ENCODE results near the gene ATIC.
"Not testable (repeated sequence)": the region's sequence is repeated elsewhere in the genome, so short reads cannot be mapped to it uniquely, and the experiment has no call there.

ATIC gene

GRCh38 chr2:215358312-215358845, 46.5 kb downstream of the ATIC start:
- no peak overlapping the region for H3K4me3 ChIP-seq (ENCODE audit: low read length, poor library complexity, severe bottlenecking)
- H3K9ac ChIP-seq (ENCODE audit: low read depth, low read length, poor library complexity, severe bottlenecking): no peak overlapping the region
- H3K79me2 ChIP-seq (ENCODE audit: insufficient read depth, low read length): no peaks in the 10 kb centered on the region
- H3K27me3 ChIP-seq (ENCODE audit: insufficient read depth, low read length, poor library complexity, severe bottlenecking): no peaks in the 10 kb centered on the region
- H3K4me1 ChIP-seq (ENCODE audit: insufficient read depth, low read length, poor library complexity, severe bottlenecking): no peaks in the 10 kb centered on the region
- H2AFZ ChIP-seq (ENCODE audit: low read length): no peak overlapping the region
- H3K9me3 ChIP-seq (ENCODE audit: insufficient read depth, low read depth, low read length): no peaks in the 10 kb centered on the region
- no peaks in the 10 kb centered on the region for H4K20me1 ChIP-seq (ENCODE audit: insufficient read depth, low read length, poor library complexity, severe bottlenecking)
- no peaks in the 10 kb centered on the region for H3K9me2 ChIP-seq (replicated peaks; ENCODE audit: low read depth, low read length)
- H3F3A ChIP-seq (ENCODE audit: low read depth): no peaks in the 10 kb centered on the region
- no peaks in the 10 kb centered on the region for H3K36me3 ChIP-seq (ENCODE audit: insufficient read depth, low read length)
- no peak for TF ChIP-seq CTCF (conservative IDR thresholded peaks at IDR 0.05; ENCODE audit: low read length)
- no peak for TF ChIP-seq EZH2phosphoT487 (IDR thresholded peaks at IDR 0.05; ENCODE audit: borderline replicate concordance)
- H3K4me2 ChIP-seq (ENCODE audit: low read depth, low read length, poor library complexity, severe bottlenecking): no peak overlapping the region

DNA sequence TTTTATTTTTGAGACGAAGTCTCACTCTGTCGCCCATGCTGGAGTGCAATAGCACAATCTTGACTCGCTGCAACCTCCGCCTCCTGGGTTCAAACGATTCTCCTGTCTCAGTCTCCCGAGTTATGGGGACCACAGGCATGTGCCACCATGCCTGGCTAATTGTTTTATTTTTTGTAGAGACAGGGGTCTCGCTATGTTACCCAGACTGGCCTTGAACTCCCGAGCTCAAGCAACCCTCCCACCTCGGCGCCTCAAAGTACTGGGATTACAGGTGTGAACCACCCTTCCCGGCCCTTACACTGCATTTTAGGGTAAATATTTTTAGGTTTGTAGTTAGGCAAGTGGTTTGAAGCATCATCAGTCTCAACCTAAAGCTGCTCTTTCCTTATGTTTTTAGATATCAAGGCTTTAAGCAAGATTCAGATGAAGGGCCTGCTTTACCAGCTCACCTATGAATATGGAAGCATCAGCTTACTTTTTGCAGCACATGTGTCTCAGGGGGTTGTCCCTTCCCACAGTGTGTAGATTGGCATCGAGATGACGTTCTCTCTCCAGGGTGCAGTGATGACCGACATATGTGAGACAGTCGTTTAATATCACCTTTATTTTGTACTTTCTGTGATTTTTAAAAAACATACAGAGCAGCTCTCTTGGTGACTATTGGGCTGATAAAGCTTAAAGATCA, 47.2 kb downstream of the ATIC start:
- no peak overlapping the region for H3K9ac ChIP-seq (ENCODE audit: low read depth, low read length, poor library complexity, severe bottlenecking)
- no peaks in the 10 kb centered on the region for H3K9me2 ChIP-seq (replicated peaks; ENCODE audit: low read depth, low read length)
- H3K79me2 ChIP-seq (ENCODE audit: insufficient read depth, low read length): no peaks in the 10 kb centered on the region
- no peaks in the 10 kb centered on the region for H3K4me1 ChIP-seq (ENCODE audit: insufficient read depth, low read length, poor library complexity, severe bottlenecking)
- no peaks in the 10 kb centered on the region for H3K36me3 ChIP-seq (ENCODE audit: insufficient read depth, low read length)
- TF ChIP-seq CTCF (conservative IDR thresholded peaks at IDR 0.05; ENCODE audit: low read length) (no peak), EZH2phosphoT487 (IDR thresholded peaks at IDR 0.05; ENCODE audit: borderline replicate concordance) (no peak)
- H3K4me2 ChIP-seq (ENCODE audit: low read depth, low read length, poor library complexity, severe bottlenecking): no peak overlapping the region
- no peaks in the 10 kb centered on the region for H4K20me1 ChIP-seq (ENCODE audit: insufficient read depth, low read length, poor library complexity, severe bottlenecking)
- no peak overlapping the region for H2AFZ ChIP-seq (ENCODE audit: low read length)
- no peaks in the 10 kb centered on the region for H3K27me3 ChIP-seq (ENCODE audit: insufficient read depth, low read length, poor library complexity, severe bottlenecking)
- no peaks in the 10 kb centered on the region for H3F3A ChIP-seq (ENCODE audit: low read depth)
- H3K4me3 ChIP-seq (ENCODE audit: low read length, poor library complexity, severe bottlenecking): no peak overlapping the region
- no peaks in the 10 kb centered on the region for H3K9me3 ChIP-seq (ENCODE audit: insufficient read depth, low read depth, low read length)

GRCh38 chr2:215359576-215359922, 47.7 kb downstream of the ATIC start:
- TF ChIP-seq EZH2phosphoT487 (IDR thresholded peaks at IDR 0.05; ENCODE audit: borderline replicate concordance) (no peak), CTCF (conservative IDR thresholded peaks at IDR 0.05; ENCODE audit: low read length) (no peak)
- H2AFZ ChIP-seq (ENCODE audit: low read length): no peak overlapping the region
- no peaks in the 10 kb centered on the region for H3K4me1 ChIP-seq (ENCODE audit: insufficient read depth, low read length, poor library complexity, severe bottlenecking)
- no peaks in the 10 kb centered on the region for H4K20me1 ChIP-seq (ENCODE audit: insufficient read depth, low read length, poor library complexity, severe bottlenecking)
- H3K27me3 ChIP-seq (ENCODE audit: insufficient read depth, low read length, poor library complexity, severe bottlenecking): no peaks in the 10 kb centered on the region
- H3K9me3 ChIP-seq (ENCODE audit: insufficient read depth, low read depth, low read length): no peaks in the 10 kb centered on the region
- H3K36me3 ChIP-seq (ENCODE audit: insufficient read depth, low read length): no peaks in the 10 kb centered on the region
- H3K9ac ChIP-seq (ENCODE audit: low read depth, low read length, poor library complexity, severe bottlenecking): no peak overlapping the region
- H3K4me2 ChIP-seq (ENCODE audit: low read depth, low read length, poor library complexity, severe bottlenecking): no peak overlapping the region
- H3K79me2 ChIP-seq (ENCODE audit: insufficient read depth, low read length): no peaks in the 10 kb centered on the region
- H3K4me3 ChIP-seq (ENCODE audit: low read length, poor library complexity, severe bottlenecking): no peak overlapping the region
- no peaks in the 10 kb centered on the region for H3K9me2 ChIP-seq (replicated peaks; ENCODE audit: low read depth, low read length)
- no peaks in the 10 kb centered on the region for H3F3A ChIP-seq (ENCODE audit: low read depth)

DNA sequence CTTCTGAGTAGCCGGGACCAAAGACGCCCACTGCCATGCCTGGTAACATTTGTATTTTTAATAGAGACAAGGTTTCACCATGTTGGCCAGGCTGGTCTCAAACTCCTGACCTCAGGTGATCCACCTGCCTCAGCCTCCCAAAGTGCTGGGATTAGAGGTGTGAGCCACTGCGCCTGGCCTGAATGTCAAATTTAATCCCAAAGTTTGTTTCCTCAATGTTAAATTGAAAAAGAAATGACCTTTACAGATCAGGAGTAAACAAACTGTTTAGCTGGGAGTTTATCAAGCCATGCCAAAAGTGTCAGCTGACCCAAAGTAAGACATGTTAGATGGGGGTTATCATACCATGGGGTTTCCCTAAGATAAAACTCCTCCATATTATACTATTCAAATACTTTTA, 48.2 kb downstream of the ATIC start:
- not testable (repeated sequence) for H3K36me3 ChIP-seq (ENCODE audit: insufficient read depth, low read length); H3K9ac ChIP-seq (ENCODE audit: low read depth, low read length, poor library complexity, severe bottlenecking); H3K4me2 ChIP-seq (ENCODE audit: low read depth, low read length, poor library complexity, severe bottlenecking); H3K9me3 ChIP-seq (ENCODE audit: insufficient read depth, low read depth, low read length); H3K4me3 ChIP-seq (ENCODE audit: low read length, poor library complexity, severe bottlenecking); H3K27me3 ChIP-seq (ENCODE audit: insufficient read depth, low read length, poor library complexity, severe bottlenecking); H3K9me2 ChIP-seq (replicated peaks; ENCODE audit: low read depth, low read length); H4K20me1 ChIP-seq (ENCODE audit: insufficient read depth, low read length, poor library complexity, severe bottlenecking); H3K4me1 ChIP-seq (ENCODE audit: insufficient read depth, low read length, poor library complexity, severe bottlenecking); H3F3A ChIP-seq (ENCODE audit: low read depth); H2AFZ ChIP-seq (ENCODE audit: low read length); H3K79me2 ChIP-seq (ENCODE audit: insufficient read depth, low read length)
